GM18508 (cell line): ENCODE measurements around the gene INSR.
A peak's percentile ranks its signal among the peaks of the same experiment; 100 is the strongest.
"Not testable (repeated sequence)": the region's sequence is repeated elsewhere in the genome, so short reads cannot be mapped to it uniquely, and the experiment has no call there.

ENCODE experiments used
- ATAC-seq: cut with Tn5 transposase; IDR thresholded peaks from one replicate; pipeline ENCODE4 v1.9.1; 2021; ENCODE audit warnings: moderate number of reproducible peaks; ENCODE audit not compliant: insufficient read depth, unreplicated experiment

Gene INSR

GRCh38 chr19:7106711-7107657 is 187.2 kb downstream of the INSR start:
- ATAC-seq: no peak

- ATAC-seq: no peak
Measured at GRCh38 chr19:7104747-7105447, 189.3 kb downstream of the INSR start.

- no peak for ATAC-seq
Measured at GRCh38 chr19:7101498-7102253, 192.5 kb downstream of the INSR start.

- ATAC-seq: no peak
Measured at GRCh38 chr19:7099597-7099921, 194.7 kb downstream of the INSR start.

GRCh38 chr19:7098701-7099596 is 195.3 kb downstream of the INSR start:
- ATAC-seq: no peak

- ATAC-seq: no peak
Measured at GRCh38 chr19:7098096-7098495, 196.1 kb downstream of the INSR start.

GRCh38 chr19:7088999-7089398 is 205.2 kb downstream of the INSR start:
- ATAC-seq: no peak

GRCh38 chr19:7083076-7083956 is 210.9 kb downstream of the INSR start:
- no peak for ATAC-seq

GRCh38 chr19:7078008-7078407 is 216.2 kb downstream of the INSR start:
- no peak for ATAC-seq

- no peak for ATAC-seq
Measured at GRCh38 chr19:7076151-7076550, 218.1 kb downstream of the INSR start.

- no peak for ATAC-seq
Measured at GRCh38 chr19:7074705-7075282, 219.4 kb downstream of the INSR start.

- ATAC-seq: no peak
Measured at GRCh38 chr19:7072541-7072940, 221.7 kb downstream of the INSR start.

- no peak for ATAC-seq
Measured at GRCh38 chr19:7069904-7070226, 224.3 kb downstream of the INSR start.

GRCh38 chr19:7069042-7069903 is 224.9 kb downstream of the INSR start, which contains the start of gene ZNF557:
Gene ZNF557, plus strand, starts transcription at chr19:7069703. Its CDS starts 5,372 bp downstream, at chr19:7075075.
- ATAC-seq: peak; percentile 57

GRCh38 chr19:7068599-7068998 is 225.6 kb downstream of the INSR start:
- no peak for ATAC-seq

- ATAC-seq: no peak
Measured at GRCh38 chr19:7067716-7068115, 226.5 kb downstream of the INSR start.

- ATAC-seq: not testable (repeated sequence)
Measured at GRCh38 chr19:7067122-7067521, 227.1 kb downstream of the INSR start.
